Measurements from ENCODE around the gene AGAP1. TPM values are rescaled to one million over a fixed set of nuclear protein-coding genes. Genes with fewer than 3 reads are reported as not detected.

AGAP1 gene
- polyA plus RNA-seq, 4 donors = 17.5 to 19.9 (median 19.3) TPM

GRCh38 chr2:236034974-236035373, 541.1 kb downstream of the AGAP1 start:
- DNase-seq (ENCODE audit: low read depth in 4 of 4, low spot score in 3 of 4) = no peak

GRCh38 chr2:236036045-236036444, 542.2 kb downstream of the AGAP1 start:
- DNase-seq (ENCODE audit: low read depth in 4 of 4, low spot score in 3 of 4) = no peak

- no peak for DNase-seq (ENCODE audit: low read depth in 4 of 4, low spot score in 3 of 4)
These were observed 544.3 kb downstream of the AGAP1 start for GRCh38 chr2:236038096-236038495.

- no peak for DNase-seq (ENCODE audit: low read depth in 4 of 4, low spot score in 3 of 4)
These were observed 546.9 kb downstream of the AGAP1 start for GRCh38 chr2:236040600-236041328.

- no peak for DNase-seq (ENCODE audit: low read depth in 4 of 4, low spot score in 3 of 4)
These were observed 547.8 kb downstream of the AGAP1 start for GRCh38 chr2:236041616-236042015.

GRCh38 chr2:236042087-236042486, 548.2 kb downstream of the AGAP1 start:
- DNase-seq (ENCODE audit: low read depth in 4 of 4, low spot score in 3 of 4) = no peak

GRCh38 chr2:236044191-236044590, 550.3 kb downstream of the AGAP1 start:
- no peak for DNase-seq (ENCODE audit: low read depth in 4 of 4, low spot score in 3 of 4)

- DNase-seq (ENCODE audit: low read depth in 4 of 4, low spot score in 3 of 4) = no peak
These were observed 551.7 kb downstream of the AGAP1 start for GRCh38 chr2:236045251-236046235.

- DNase-seq (ENCODE audit: low read depth in 4 of 4, low spot score in 3 of 4) = no peak
These were observed 552.9 kb downstream of the AGAP1 start for GRCh38 chr2:236046715-236047114.

GRCh38 chr2:236047176-236047575, 553.3 kb downstream of the AGAP1 start:
- DNase-seq (ENCODE audit: low read depth in 4 of 4, low spot score in 3 of 4) = no peak

- no peak for DNase-seq (ENCODE audit: low read depth in 4 of 4, low spot score in 3 of 4)
These were observed 554.2 kb downstream of the AGAP1 start for GRCh38 chr2:236047886-236048540.

- no peak for DNase-seq (ENCODE audit: low read depth in 4 of 4, low spot score in 3 of 4)
These were observed 556.1 kb downstream of the AGAP1 start for GRCh38 chr2:236049981-236050380.

GRCh38 chr2:236051351-236051750, 557.5 kb downstream of the AGAP1 start:
- no peak for DNase-seq (ENCODE audit: low read depth in 4 of 4, low spot score in 3 of 4)

GRCh38 chr2:236051806-236052205, 558.0 kb downstream of the AGAP1 start:
- no peak for DNase-seq (ENCODE audit: low read depth in 4 of 4, low spot score in 3 of 4)

GRCh38 chr2:236052206-236052605, 558.4 kb downstream of the AGAP1 start:
- DNase-seq (ENCODE audit: low read depth in 4 of 4, low spot score in 3 of 4) = no peak

- no peak for DNase-seq (ENCODE audit: low read depth in 4 of 4, low spot score in 3 of 4)
These were observed 559.3 kb downstream of the AGAP1 start for GRCh38 chr2:236052926-236053821.

- DNase-seq (ENCODE audit: low read depth in 4 of 4, low spot score in 3 of 4) = no peak
These were observed 560.3 kb downstream of the AGAP1 start for GRCh38 chr2:236054125-236054524.

GRCh38 chr2:236054621-236055305, 560.9 kb downstream of the AGAP1 start:
- no peak for DNase-seq (ENCODE audit: low read depth in 4 of 4, low spot score in 3 of 4)

- DNase-seq (ENCODE audit: low read depth in 4 of 4, low spot score in 3 of 4) = no peak
These were observed 561.6 kb downstream of the AGAP1 start for GRCh38 chr2:236055471-236055870.

- no peak for DNase-seq (ENCODE audit: low read depth in 4 of 4, low spot score in 3 of 4)
These were observed 562.3 kb downstream of the AGAP1 start for GRCh38 chr2:236056141-236056540.

Measured in left renal pelvis (tissue), 4 donors.